Subcutaneous adipose tissue (tissue), 4 donors: Measurements from ENCODE around the gene TP53BP1. TPM values are rescaled to one million over a fixed set of nuclear protein-coding genes. Genes with fewer than 3 reads are reported as not detected.

Experiments
- total RNA-seq, 4 donors: library from RNA; depleted of rRNA; stranded (reverse); fragments of >200 nt; gene quantifications; one replicate each; pipeline ENCODE4 v1.1.0, GENCODE V29; 2016
- TF ChIP-seq, protein P1 (sequence below): fragments of 450-650 bp; IDR thresholded peaks from one replicate; pipeline ENCODE4 v1.5.1; 2016; ENCODE audit warnings: low read depth, mild to moderate bottlenecking, control low read depth, antibody characterized with exemption, moderate library complexity

Gene TP53BP1
- total RNA-seq, 4 donors from 2014 or later, result 29.3 to 49.5 (median 40.2) TPM

DNA sequence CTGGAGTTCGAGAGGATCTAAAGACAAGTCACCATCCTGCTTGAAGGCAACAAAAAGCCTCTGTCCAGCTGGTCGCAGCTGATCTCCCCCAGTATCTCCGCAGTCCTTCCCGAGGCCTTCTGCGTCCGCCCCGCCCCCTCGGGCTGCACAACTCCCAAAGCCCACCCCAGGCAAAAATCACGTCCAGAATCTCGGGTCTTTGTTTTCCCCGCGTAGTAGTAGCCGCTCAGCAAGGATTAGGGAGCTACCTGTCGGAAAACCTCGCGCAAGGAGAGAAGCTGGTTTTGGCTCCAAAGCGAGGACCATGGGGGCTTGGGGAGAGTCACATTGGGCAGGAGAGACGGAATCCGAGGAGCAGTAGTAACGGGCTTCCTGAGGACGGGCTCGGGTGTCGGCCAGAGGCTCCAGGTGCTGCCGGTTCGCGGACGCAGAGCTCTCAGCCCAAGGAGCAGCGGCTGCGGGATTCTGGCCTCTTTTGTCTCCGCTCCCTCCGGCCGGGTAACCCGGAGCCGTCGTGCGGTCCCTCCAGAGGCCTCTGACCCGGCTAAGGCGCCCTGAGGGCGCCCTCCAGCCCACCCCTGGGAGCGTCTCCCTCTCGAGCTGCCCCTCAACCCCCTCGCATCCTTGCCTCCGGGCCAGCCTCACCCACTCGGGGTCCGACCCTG is 122.5 kb downstream of the TP53BP1 start:
- TF ChIP-seq, protein P1, sequence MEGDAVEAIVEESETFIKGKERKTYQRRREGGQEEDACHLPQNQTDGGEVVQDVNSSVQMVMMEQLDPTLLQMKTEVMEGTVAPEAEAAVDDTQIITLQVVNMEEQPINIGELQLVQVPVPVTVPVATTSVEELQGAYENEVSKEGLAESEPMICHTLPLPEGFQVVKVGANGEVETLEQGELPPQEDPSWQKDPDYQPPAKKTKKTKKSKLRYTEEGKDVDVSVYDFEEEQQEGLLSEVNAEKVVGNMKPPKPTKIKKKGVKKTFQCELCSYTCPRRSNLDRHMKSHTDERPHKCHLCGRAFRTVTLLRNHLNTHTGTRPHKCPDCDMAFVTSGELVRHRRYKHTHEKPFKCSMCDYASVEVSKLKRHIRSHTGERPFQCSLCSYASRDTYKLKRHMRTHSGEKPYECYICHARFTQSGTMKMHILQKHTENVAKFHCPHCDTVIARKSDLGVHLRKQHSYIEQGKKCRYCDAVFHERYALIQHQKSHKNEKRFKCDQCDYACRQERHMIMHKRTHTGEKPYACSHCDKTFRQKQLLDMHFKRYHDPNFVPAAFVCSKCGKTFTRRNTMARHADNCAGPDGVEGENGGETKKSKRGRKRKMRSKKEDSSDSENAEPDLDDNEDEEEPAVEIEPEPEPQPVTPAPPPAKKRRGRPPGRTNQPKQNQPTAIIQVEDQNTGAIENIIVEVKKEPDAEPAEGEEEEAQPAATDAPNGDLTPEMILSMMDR, result no peak

DNA sequence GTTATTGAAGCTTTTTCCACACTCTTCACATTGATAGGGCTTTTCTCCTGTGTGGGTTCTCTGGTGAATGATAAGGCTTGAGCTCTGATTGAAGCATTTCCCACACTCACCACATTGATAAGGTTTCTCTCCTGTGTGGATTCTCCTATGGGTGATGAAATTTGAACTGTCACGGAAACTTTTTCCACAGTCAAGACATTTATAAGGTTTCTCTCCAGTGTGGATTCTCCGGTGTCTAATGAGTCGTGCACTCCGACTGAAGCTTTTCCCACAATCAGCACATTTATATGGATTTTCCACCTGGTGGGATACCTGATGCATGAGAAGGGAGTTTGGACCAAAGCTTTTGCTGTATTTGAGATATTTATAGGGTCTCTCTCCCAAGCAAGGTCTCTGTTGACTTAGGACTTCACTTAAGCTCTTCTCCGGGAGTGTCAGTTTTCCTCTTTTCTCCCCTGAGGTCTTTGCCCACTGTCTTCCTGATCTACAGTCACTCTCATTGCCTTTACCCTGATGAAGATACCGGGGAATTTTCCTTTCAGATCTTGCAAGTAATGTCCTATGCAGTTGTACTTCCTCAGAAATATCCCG is 131.5 kb downstream of the TP53BP1 start:
- TF ChIP-seq, protein P1, result no peak

DNA sequence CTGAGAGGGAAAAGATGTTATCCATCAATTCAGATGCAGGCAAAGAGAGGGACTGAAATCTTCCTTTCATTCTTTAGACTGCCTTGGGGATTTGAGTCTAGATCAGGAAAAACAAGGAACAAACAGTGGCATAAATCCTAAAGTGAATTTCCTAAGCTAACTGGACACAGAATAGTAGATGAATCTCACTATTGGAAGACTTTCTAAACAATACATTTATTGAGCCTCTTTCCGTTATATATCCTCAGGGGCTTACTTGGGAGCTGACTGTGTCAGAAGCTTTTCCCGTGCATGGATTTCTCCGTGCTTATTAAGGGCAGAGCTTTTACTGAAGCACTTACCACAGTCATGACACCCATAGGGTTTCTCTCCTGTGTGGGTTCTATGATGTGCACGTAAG is 132.1 kb downstream of the TP53BP1 start:
- TF ChIP-seq, protein P1, result no peak

Other genes with a start within 250 kb of the TP53BP1 start
- 1 to 10 TPM in 2 of 4 donors, under 1 TPM in 1, not detected in 1; 0.22 to 4.7 (median 1.0) TPM for gene TGM5, start 226.2 kb downstream of the TP53BP1 start, total RNA-seq
- gene TGM7, start 190.9 kb downstream of the TP53BP1 start, total RNA-seq, result not detected
- 1 to 10 TPM; 2.8 to 5.5 (median 3.2) TPM for gene LCMT2, start 162.6 kb downstream of the TP53BP1 start, total RNA-seq
- gene ZSCAN29, start 122.1 kb downstream of the TP53BP1 start, total RNA-seq, result 10 to 100 TPM; 13.6 to 20.7 (median 19.7) TPM
- 10 to 100 TPM; 10.8 to 14.0 (median 12.1) TPM for gene TUBGCP4, start 122.1 kb downstream of the TP53BP1 start, total RNA-seq
- 10 to 100 TPM; 11.5 to 16.6 (median 14.4) TPM for gene MAP1A, start 24.5 kb upstream of the TP53BP1 start, total RNA-seq
- 10 to 100 TPM; 10.6 to 37.2 (median 23.5) TPM for gene PPIP5K1, start 97.1 kb upstream of the TP53BP1 start, total RNA-seq
- gene CKMT1B, start 100.9 kb upstream of the TP53BP1 start, total RNA-seq, result under 1 TPM in 1 of 4 donors, not detected in 3; 0.68 TPM
- gene STRC, start 125.6 kb upstream of the TP53BP1 start, total RNA-seq, result under 1 TPM; 0.19 to 0.85 (median 0.27) TPM
- gene CATSPER2, start 155.7 kb upstream of the TP53BP1 start, total RNA-seq, result 1 to 10 TPM in 3 of 4 donors, under 1 TPM in 1; 0.88 to 3.7 (median 1.7) TPM
- gene CKMT1A, start 200.7 kb upstream of the TP53BP1 start, total RNA-seq, result not detected